H1 (cell line): ENCODE measurements around the gene UNC13C. TPM values are rescaled to one million over a fixed set of nuclear protein-coding genes. Genes with fewer than 3 reads are reported as not detected.

Experiments
- CTCF ChIA-PET: fragments of 300-600 bp; sonication (Branson Sonifier 250); formaldehyde crosslinking; loops from one replicate; lab custom pipeline; 2021; ENCODE audit not compliant: partially characterized antibody; lab: Charles Lee
- POLR2A ChIA-PET: fragments of 300-600 bp; sonication (Branson Sonifier 250); formaldehyde crosslinking; loops from one replicate; lab custom pipeline; 2021; ENCODE audit warnings: inconsistent platforms; ENCODE audit not compliant: partially characterized antibody; lab: Charles Lee
- DNase-seq, 2 experiments: peaks; one replicate each; pipeline versions ENCODE4 v3.0.0 to v3.0.0-alpha.2; 2010 to 2022; ENCODE audit warnings: low spot score in 2 of 2, low read depth in 1 of 2, mixed read lengths in 1 of 2
- FAIRE-seq: peaks from 2 replicates; lab custom pipeline; 2011; peaks lifted over from hg19 to GRCh38; lab: Jason Lieb, UNC
- H2AFZ ChIP-seq: 2 replicates; pipeline ENCODE4 v1.8.1; 2012; ENCODE audit warnings: low read length, inconsistent platforms
- H2AK5ac ChIP-seq: 2 replicates; pipeline ENCODE4 v1.6.1; 2013; ENCODE audit warnings: low read depth, low read length
- H2BK120ac ChIP-seq: replicated peaks from 2 replicates; pipeline ENCODE3; 2013; ENCODE audit warnings: low read depth, low read length, inconsistent platforms
- H2BK12ac ChIP-seq: 2 replicates; pipeline ENCODE4 v1.6.1; 2013; ENCODE audit warnings: low read depth, low read length
- H2BK15ac ChIP-seq: 2 replicates; pipeline ENCODE4 v1.6.1; 2013; ENCODE audit warnings: low read length
- H2BK20ac ChIP-seq: 2 replicates; pipeline ENCODE4 v1.6.1; 2013; ENCODE audit warnings: low read length
- H2BK5ac ChIP-seq: 2 replicates; pipeline ENCODE4 v1.6.1; 2013; ENCODE audit warnings: low read depth, low read length
- H3K14ac ChIP-seq: 2 replicates; pipeline ENCODE4 v1.6.1; 2013; ENCODE audit warnings: inconsistent platforms; ENCODE audit not compliant: insufficient read length
- H3K18ac ChIP-seq: 2 replicates; pipeline ENCODE4 v1.6.1; 2013; ENCODE audit warnings: low read length; ENCODE audit errors: extremely low read depth
- H3K23ac ChIP-seq: 2 replicates; pipeline ENCODE4 v1.6.1; 2013; ENCODE audit warnings: inconsistent platforms; ENCODE audit not compliant: insufficient read length
- H3K23me2 ChIP-seq: 2 replicates; pipeline ENCODE4 v1.6.1; 2013; ENCODE audit warnings: low read depth, low read length
- H3K27ac ChIP-seq: 2 replicates; pipeline ENCODE4 v1.6.1; 2011; ENCODE audit warnings: low read depth, low read length, inconsistent platforms
- H3K27me3 ChIP-seq, 4 experiments: replicated peaks in 1 of 4; 1 replicate in 1 of 4; 2 replicates in 3 of 4; pipeline versions ENCODE4 v1.6.1 to v1.8.1; 2011 to 2013; ENCODE audit warnings: low read length in 3 of 4, mild to moderate bottlenecking in 3 of 4, inconsistent platforms in 2 of 4, mixed read lengths in 2 of 4, moderate library complexity in 1 of 4; ENCODE audit not compliant: control insufficient read depth in 3 of 4, insufficient read depth in 3 of 4; ENCODE audit errors: extremely low read depth in 1 of 4
- H3K36me3 ChIP-seq, 4 experiments: 2 replicates each; pipeline versions ENCODE4 v1.6.1 to v1.8.1; 2011 to 2013; ENCODE audit warnings: mild to moderate bottlenecking in 4 of 4, low read length in 3 of 4, moderate library complexity in 2 of 4, control low read depth in 1 of 4, inconsistent platforms in 1 of 4; ENCODE audit not compliant: insufficient read depth in 4 of 4, control insufficient read depth in 2 of 4
- H3K4ac ChIP-seq: replicated peaks from 2 replicates; pipeline ENCODE3; 2013; ENCODE audit warnings: low read length, low read depth, mixed read lengths, inconsistent platforms; ENCODE audit not compliant: insufficient read length
- H3K4me1 ChIP-seq, 4 experiments: replicated peaks in 1 of 4; 1 replicate in 1 of 4; 2 replicates in 3 of 4; pipeline versions ENCODE4 v1.6.1 to v1.8.1; 2011 to 2013; ENCODE audit warnings: low read length in 3 of 4, inconsistent platforms in 2 of 4, mixed read lengths in 1 of 4; ENCODE audit not compliant: insufficient read depth in 4 of 4, control insufficient read depth in 3 of 4
- H3K4me2 ChIP-seq, 2 experiments: 2 replicates each; pipeline versions ENCODE4 v1.6.1 to v1.8.1; 2011 to 2013; ENCODE audit warnings: low read depth in 2 of 2, low read length in 2 of 2, control low read depth in 1 of 2, inconsistent platforms in 1 of 2, mild to moderate bottlenecking in 1 of 2; ENCODE audit not compliant: insufficient read depth in 1 of 2
- H3K4me3 ChIP-seq, 4 experiments: fragments of 200-600, 300-600 bp in 1 of 4; sonication (generic), shearing (Covaris generic), sonication (Bioruptor Twin) in 1 of 4; 2 replicates each; pipeline versions ENCODE4 v1.5.1 to v1.8.1; 2011 to 2016; ENCODE audit warnings: low read length in 4 of 4, low read depth in 3 of 4, control low read depth in 2 of 4, inconsistent platforms in 2 of 4, mild to moderate bottlenecking in 2 of 4, mixed read lengths in 1 of 4, moderate library complexity in 1 of 4; ENCODE audit not compliant: insufficient read depth in 2 of 4; ENCODE audit errors: extremely low read depth in 1 of 4
- H3K56ac ChIP-seq: replicated peaks from 2 replicates; pipeline ENCODE3; 2013; ENCODE audit warnings: low read depth, mild to moderate bottlenecking, mixed read lengths, low read length, inconsistent platforms; ENCODE audit not compliant: insufficient read length
- H3K79me1 ChIP-seq: 2 replicates; pipeline ENCODE4 v1.6.1; 2013; ENCODE audit warnings: low read depth, low read length, control low read depth
- H3K79me2 ChIP-seq, 2 experiments: 2 replicates each; pipeline versions ENCODE4 v1.6.1 to v1.8.1; 2012 to 2013; ENCODE audit warnings: low read length in 2 of 2, mild to moderate bottlenecking in 2 of 2, inconsistent platforms in 1 of 2; ENCODE audit not compliant: insufficient read depth in 2 of 2, control insufficient read depth in 1 of 2
- H3K9ac ChIP-seq, 4 experiments: replicated peaks in 1 of 4; 1 replicate in 1 of 4; 2 replicates in 3 of 4; pipeline versions ENCODE4 v1.6.1 to v1.8.1; 2011 to 2013; ENCODE audit warnings: low read depth in 3 of 4, low read length in 3 of 4, control low read depth in 2 of 4, mild to moderate bottlenecking in 2 of 4, moderate library complexity in 2 of 4, inconsistent platforms in 1 of 4; ENCODE audit errors: extremely low read depth in 1 of 4
- H3K9me3 ChIP-seq, 2 experiments: 2 replicates each; pipeline versions ENCODE4 v1.6.1 to v1.8.1; 2012 to 2013; ENCODE audit warnings: mild to moderate bottlenecking in 2 of 2, moderate library complexity in 2 of 2, control low read depth in 1 of 2, inconsistent platforms in 1 of 2, low read depth in 1 of 2, low read length in 1 of 2, mixed read lengths in 1 of 2; ENCODE audit not compliant: insufficient read depth in 2 of 2
- H4K20me1 ChIP-seq, 2 experiments: replicated peaks in 1 of 2; 2 replicates each; pipeline versions ENCODE3 to v1.8.1; 2011 to 2013; ENCODE audit warnings: inconsistent platforms in 2 of 2, low read length in 2 of 2, mild to moderate bottlenecking in 1 of 2; ENCODE audit not compliant: insufficient read depth in 2 of 2, control insufficient read depth in 1 of 2
- H4K5ac ChIP-seq: 2 replicates; pipeline ENCODE4 v1.6.1; 2013; ENCODE audit warnings: low read length, low read depth, mixed read lengths, inconsistent platforms; ENCODE audit not compliant: insufficient read length
- H4K8ac ChIP-seq: 2 replicates; pipeline ENCODE4 v1.8.0; 2013; ENCODE audit warnings: mild to moderate bottlenecking, moderate library complexity, low read length, inconsistent platforms; ENCODE audit not compliant: insufficient read depth; ENCODE audit errors: extremely low read depth
- H4K91ac ChIP-seq: replicated peaks from 2 replicates; pipeline ENCODE3; 2013; ENCODE audit warnings: low read length, mixed read lengths, inconsistent platforms; ENCODE audit not compliant: insufficient read length
- ATF3 ChIP-seq: IDR thresholded peaks from 2 replicates; pipeline ENCODE4 v1.6.1; 2011; ENCODE audit warnings: low read depth, mild to moderate bottlenecking, low read length; ENCODE audit not compliant: insufficient read depth
- BRCA1 ChIP-seq: IDR thresholded peaks from 2 replicates; pipeline ENCODE4 v1.6.1; 2012; ENCODE audit warnings: low read depth, low read length, improper control_type of control experiment
- CBX8 ChIP-seq: fragments of 300-800, 300-1000 bp; sonication (generic); IDR thresholded peaks from 2 replicates; pipeline ENCODE4 v1.7.1; 2016; ENCODE audit warnings: low read depth, low read length, borderline replicate concordance
- EZH2 ChIP-seq: fragments of 200-600 bp; sonication (generic); IDR thresholded peaks from 2 replicates; pipeline ENCODE4 v1.7.1; 2012; ENCODE audit warnings: low read depth, mild to moderate bottlenecking, moderate library complexity, low read length, inconsistent platforms; ENCODE audit not compliant: severe bottlenecking
- FOSL1 ChIP-seq: IDR thresholded peaks from 2 replicates; pipeline ENCODE4 v1.6.1; 2011; ENCODE audit warnings: mild to moderate bottlenecking, low read depth, low read length, moderate library complexity; ENCODE audit not compliant: insufficient read depth
- GABPA ChIP-seq: IDR thresholded peaks from 2 replicates; pipeline ENCODE4 v1.6.1; 2011; ENCODE audit warnings: mild to moderate bottlenecking, low read length, moderate library complexity, borderline replicate concordance; ENCODE audit not compliant: insufficient read depth
- JUND ChIP-seq: IDR thresholded peaks from 2 replicates; pipeline ENCODE4 v1.6.1; 2011; ENCODE audit warnings: mild to moderate bottlenecking, improper control_type of control experiment, low read length
- KDM5A ChIP-seq: fragments of 200-600 bp; IDR thresholded peaks from 2 replicates; pipeline ENCODE4 v1.7.1; 2012; ENCODE audit warnings: mild to moderate bottlenecking, low read length, inconsistent platforms, mixed read lengths
- NANOG ChIP-seq: IDR thresholded peaks from 2 replicates; pipeline ENCODE4 v1.6.1; 2011; ENCODE audit warnings: low read length, low read depth, mild to moderate bottlenecking, inconsistent platforms; ENCODE audit not compliant: insufficient read depth, poor library complexity, severe bottlenecking
- RFX5 ChIP-seq: IDR thresholded peaks from 2 replicates; pipeline ENCODE4 v1.6.1; 2011; ENCODE audit warnings: low read depth, low read length, improper control_type of control experiment, borderline replicate concordance
- TAF1 ChIP-seq: IDR thresholded peaks from 2 replicates; pipeline ENCODE4 v1.6.1; 2011; ENCODE audit warnings: mild to moderate bottlenecking, low read depth, low read length
- TAF7 ChIP-seq: optimal IDR thresholded peaks from 2 replicates; pipeline ENCODE3; 2011; ENCODE audit warnings: low read depth, mild to moderate bottlenecking, inconsistent platforms, low read length, moderate library complexity, borderline replicate concordance
- TBP ChIP-seq: IDR thresholded peaks from 2 replicates; pipeline ENCODE4 v1.6.1; 2011; ENCODE audit warnings: low read depth, low read length, improper control_type of control experiment
- TEAD4 ChIP-seq: IDR thresholded peaks from 2 replicates; pipeline ENCODE4 v1.6.1; 2012; ENCODE audit warnings: low read depth, low read length, inconsistent platforms, mixed read lengths
- ZNF274 ChIP-seq: IDR thresholded peaks from 2 replicates; pipeline ENCODE4 v1.7.0; 2012; ENCODE audit warnings: low read length, borderline replicate concordance; ENCODE audit errors: extremely low read depth
- WGBS, 2 experiments: shearing (Covaris generic) in 1 of 2; methylation state at CpG; one replicate each; pipeline versions ENCODE4 v1.1.6 to v1.1.7; 2013 to 2015; ENCODE audit warnings: low lambda C conversion rate in 2 of 2, mixed read lengths in 2 of 2, inconsistent platforms in 1 of 2, low coverage in 1 of 2, missing lambda C conversion rate in 1 of 2; ENCODE audit not compliant: insufficient replicate concordance in 2 of 2, insufficient coverage in 1 of 2, insufficient read length in 1 of 2; ENCODE audit errors: extremely low coverage in 1 of 2, missing lambda C conversion rate in 1 of 2; 5-methylcytosine and 5-hydroxymethylcytosine counted together
- polyA plus RNA-seq, 7 experiments: library from polyadenylated mRNA; depleted of rRNA in 3 of 7; stranded (reverse) in 5 of 7; unstranded in 2 of 7; fragments of >200 nt in 5 of 7; fragments of 200-250 nt in 2 of 7; gene quantifications; 1 replicate in 5 of 7; 2 replicates in 1 of 7; 4 replicates in 1 of 7; pipeline versions ENCODE4 v1.2.1 to v1.2.3, GENCODE V29; 2011 to 2013; ENCODE audit warnings: missing spikeins in 2 of 7, mixed read lengths in 2 of 7
- total RNA-seq: library from RNA; stranded (reverse); fragmentation: NEBNext Ultra II Directional; extraction: Animal tissue kit (Norgen Biotek cat#: 25700); gene quantifications from 2 replicates; pipeline ENCODE4 v1.2.1, GENCODE V29; 2021

The UNC13C gene
- total and polyA plus RNA-seq, 2 of the 8 experiments (the other 6 are each of a cell fraction or from before 2014, with no cell fraction given), result 0.02 to 0.13 TPM

DNA sequence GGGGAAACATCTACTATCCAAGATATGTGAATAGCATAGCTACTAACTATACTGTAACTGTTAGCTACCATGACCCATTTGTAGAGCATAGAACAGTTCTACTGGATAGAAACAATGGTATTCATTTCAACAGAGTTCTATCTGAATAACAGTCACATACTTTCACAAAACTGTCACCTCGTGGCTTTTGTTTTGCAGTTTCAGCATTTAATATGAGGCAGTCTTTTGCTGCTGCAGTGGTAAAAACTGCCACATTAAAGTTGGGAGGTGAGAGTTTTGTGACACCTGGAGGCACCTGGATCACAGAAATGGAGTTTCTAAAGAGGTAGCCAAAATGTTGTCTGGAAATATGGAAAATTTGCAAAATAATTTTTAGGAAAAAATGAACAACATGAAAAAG, 578.0 kb downstream of the UNC13C start:
- no peak overlapping the region for H4K5ac ChIP-seq
- no peak for TF ChIP-seq TBP
- TF ChIP-seq TEAD4, result no peak
- no peak for TF ChIP-seq TAF7
- no peak for TF ChIP-seq ATF3
- no peak for TF ChIP-seq TAF1
- TF ChIP-seq RFX5, result no peak
- TF ChIP-seq ZNF274, result no peak
- no peak for TF ChIP-seq NANOG
- TF ChIP-seq EZH2, result no peak
- no peak for TF ChIP-seq JUND
- TF ChIP-seq BRCA1, result no peak
- no peak for TF ChIP-seq GABPA
- TF ChIP-seq FOSL1, result no peak
- TF ChIP-seq KDM5A, result no peak
- no peak for TF ChIP-seq CBX8

More for the DNA sequence above, 578.0 kb downstream of the UNC13C start:
- Histone ChIP-seq H2BK12ac (no peak overlapping the region), H3K4ac (no peak overlapping the region), H2BK120ac (no peak overlapping the region), H3K23me2 (no peaks in the 10 kb centered on the region), H3K4me3 (no peak overlapping the region), H3K27me3 (no peaks in the 10 kb centered on the region), H3K79me2 (no peaks in the 10 kb centered on the region), H3K14ac (no peak overlapping the region), H3K4me2 (no peak overlapping the region), H3K9ac (no peak overlapping the region), H3K27ac (no peak overlapping the region), H4K20me1 (no peaks in the 10 kb centered on the region), H3K36me3 (no peaks in the 10 kb centered on the region), H3K79me1 (no peaks in the 10 kb centered on the region), H3K4me1 (no peaks in the 10 kb centered on the region), H4K8ac (no peak overlapping the region), H3K9me3 (no peaks in the 10 kb centered on the region; a peak in 1 of 4 replicates), H2BK15ac (no peak overlapping the region), H2BK20ac (no peak overlapping the region), H3K23ac (no peak overlapping the region), H2AK5ac (no peak overlapping the region), H2AFZ (no peak overlapping the region), H3K18ac (no peak overlapping the region), H4K91ac (no peak overlapping the region), H3K56ac (no peak overlapping the region), H2BK5ac (no peak overlapping the region)
- DNase-seq (no peak), FAIRE-seq (no peak)
- POLR2A ChIA-PET, result no interaction called here
- CTCF ChIA-PET, result no interaction called here
- WGBS, 2 experiments, result 93% methylated on average over 1 of the region's 1 CpG; no CpG with 5 or more reads in 1 of the 2 experiments
